GM19455 (cell line): ENCODE results near the gene LRCOL1.

ENCODE experiments used
- ATAC-seq: cut with Tn5 transposase; IDR thresholded peaks from one replicate; pipeline ENCODE4 v1.9.1; 2021; ENCODE audit not compliant: unreplicated experiment

LRCOL1 gene

DNA sequence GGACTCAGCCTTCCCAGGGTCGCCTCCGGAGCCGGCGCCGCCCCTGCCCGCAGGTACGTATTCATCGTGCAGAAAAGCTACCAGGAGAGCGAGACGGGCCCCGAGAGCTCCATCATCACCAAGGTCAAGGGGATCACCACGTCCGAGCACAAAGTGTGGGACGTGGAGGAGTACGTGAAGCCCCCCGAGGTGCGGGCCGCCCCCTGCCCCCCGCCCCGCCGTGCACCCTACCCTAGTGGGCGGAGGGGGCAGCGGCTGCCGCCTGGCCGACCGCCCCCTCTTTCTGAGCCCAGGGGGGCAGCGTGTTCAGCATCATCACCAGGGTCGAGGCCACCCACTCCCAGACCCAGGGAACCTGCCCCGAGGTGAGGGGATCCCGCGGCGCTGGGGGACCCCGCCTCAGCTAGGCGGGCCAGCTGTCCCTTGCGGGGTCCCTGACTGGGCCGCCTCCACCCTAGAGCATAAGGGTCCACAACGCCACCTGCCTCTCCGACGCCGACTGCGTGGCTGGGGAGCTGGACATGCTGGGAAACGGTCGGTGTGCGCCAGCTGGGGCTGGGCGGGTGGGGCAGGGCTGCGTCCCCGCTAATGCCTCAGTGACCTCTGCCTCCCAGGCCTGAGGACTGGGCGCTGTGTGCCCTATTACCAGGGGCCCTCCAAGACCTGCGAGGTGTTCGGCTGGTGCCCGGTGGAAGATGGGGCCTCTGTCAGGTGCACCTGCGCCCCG is 9.2 kb upstream of the LRCOL1 start:
- ATAC-seq: no peak

DNA sequence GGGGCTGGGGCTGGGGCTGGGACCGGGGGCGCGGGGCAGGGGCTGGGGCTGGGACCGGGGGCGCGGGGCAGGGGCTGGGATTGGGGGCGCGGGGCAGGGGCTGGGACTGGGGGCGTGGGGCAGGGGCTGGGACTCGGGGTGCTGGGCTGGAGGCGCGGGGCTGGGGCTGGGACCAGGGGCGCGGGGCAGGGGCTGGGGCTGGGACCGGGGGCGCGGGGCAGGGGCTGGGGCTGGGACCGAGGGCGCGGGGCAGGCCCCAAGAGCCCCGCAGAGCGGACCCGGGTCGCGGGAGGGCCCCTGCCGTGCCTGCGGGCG is 8.6 kb upstream of the LRCOL1 start:
- no peak for ATAC-seq

DNA sequence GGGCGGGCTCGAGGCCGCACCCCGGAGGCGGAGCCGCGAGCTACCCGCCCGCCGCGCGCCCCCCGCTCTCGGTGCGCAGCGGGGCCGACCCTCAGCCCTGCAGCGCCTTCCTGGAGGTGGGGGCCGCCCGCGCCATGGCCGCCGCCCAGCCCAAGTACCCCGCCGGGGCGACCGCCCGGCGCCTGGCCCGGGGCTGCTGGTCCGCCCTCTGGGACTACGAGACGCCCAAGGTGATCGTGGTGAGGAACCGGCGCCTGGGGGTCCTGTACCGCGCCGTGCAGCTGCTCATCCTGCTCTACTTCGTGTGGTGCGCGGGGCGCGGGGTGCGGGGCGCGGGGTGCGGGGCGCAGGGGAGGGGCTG is 8.3 kb upstream of the LRCOL1 start, which contains the start of gene P2RX2:
P2RX2 (plus strand) TSS at position 94 of the 361 bp plus-strand sequence; CDS start at position 135, 41 bp downstream.
- no peak for ATAC-seq

DNA sequence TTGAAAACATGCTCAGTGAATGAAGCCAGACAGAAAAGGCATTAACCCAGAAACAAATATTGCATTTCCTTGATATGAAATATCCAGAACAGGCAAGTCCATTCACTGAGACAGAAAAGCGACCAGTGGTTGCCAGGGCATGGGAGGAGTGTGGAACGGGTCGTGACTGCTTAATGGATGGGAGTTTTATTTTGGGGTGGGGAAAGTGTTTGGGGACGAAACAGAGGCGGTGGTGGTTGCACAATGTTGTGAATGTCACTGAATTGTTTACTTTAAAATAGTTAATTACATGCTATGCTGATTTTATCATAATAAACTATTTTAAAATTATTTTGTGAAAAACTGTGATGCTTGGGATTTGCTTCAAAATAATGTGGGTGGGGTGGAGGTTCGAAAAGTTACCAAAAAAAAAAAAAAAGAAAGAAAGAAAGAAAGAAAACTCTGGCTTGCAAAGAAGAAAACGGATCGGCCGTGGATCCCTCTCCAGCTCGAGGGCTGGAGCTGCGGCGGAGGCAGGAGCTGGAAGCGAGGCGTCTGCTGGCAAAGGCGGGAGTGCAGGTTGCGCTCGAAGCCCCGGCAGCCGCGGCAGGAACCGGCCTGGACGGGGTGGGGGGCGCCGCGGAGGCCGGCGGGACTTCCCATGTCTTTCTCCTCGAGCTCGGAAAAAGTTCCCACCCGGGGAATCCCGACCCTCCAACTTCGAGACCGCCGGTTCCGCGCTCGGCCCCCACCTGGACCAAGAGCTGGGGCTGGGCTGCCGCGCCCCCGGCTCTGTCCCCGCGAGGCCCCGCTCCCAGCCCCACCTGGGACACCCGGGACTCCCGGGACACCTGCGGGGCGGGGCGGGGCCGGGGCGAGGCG is 7.7 kb upstream of the LRCOL1 start:
- no peak for ATAC-seq

DNA sequence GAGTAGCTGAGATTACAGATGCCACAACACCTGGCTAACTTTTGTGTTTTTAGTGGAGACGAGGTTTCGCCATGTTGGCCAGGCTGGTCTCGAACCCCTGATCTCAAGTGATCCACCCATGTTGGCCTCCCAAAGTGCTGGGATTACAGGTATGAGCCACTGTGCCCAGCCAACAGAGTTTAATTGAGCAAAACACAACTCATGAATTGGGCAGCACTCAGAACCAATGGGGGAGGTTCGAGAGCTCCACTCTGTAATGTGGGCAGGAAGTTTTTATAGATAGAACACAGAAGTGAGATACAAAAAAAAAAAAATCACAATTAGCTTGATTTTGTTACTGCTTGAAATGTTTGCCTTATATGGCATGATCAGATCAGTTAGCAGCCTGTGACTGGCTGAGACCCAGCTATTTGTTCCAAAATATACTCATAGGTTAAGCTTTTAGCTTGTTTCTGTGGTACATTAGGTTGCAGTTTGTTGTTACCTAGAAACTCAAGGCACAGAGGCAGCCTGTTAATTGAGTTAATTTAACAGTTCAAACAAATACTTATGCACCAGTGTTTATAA is 6.8 kb upstream of the LRCOL1 start:
- no peak for ATAC-seq

DNA sequence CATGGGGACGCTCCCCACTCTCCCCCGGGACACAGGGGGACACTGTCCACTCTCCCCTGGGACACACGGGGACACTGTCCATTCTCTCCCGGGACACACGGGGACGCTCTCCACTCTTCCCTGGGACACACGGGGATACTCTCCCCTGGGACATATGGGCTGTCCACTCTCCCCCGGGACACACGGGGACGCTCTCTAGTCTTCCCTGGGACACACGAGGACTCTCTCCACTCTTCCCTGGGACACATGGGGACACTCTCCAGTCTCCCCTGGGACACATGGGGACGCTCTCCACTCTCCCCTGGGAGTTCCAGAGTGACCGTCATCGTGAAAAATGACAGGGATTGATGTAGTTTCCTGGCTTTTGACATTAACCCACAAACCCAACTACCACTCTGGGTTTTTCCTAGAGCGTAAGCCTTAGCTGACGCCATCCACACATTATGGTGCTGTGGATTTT is 5.2 kb upstream of the LRCOL1 start:
- ATAC-seq: no peak

DNA sequence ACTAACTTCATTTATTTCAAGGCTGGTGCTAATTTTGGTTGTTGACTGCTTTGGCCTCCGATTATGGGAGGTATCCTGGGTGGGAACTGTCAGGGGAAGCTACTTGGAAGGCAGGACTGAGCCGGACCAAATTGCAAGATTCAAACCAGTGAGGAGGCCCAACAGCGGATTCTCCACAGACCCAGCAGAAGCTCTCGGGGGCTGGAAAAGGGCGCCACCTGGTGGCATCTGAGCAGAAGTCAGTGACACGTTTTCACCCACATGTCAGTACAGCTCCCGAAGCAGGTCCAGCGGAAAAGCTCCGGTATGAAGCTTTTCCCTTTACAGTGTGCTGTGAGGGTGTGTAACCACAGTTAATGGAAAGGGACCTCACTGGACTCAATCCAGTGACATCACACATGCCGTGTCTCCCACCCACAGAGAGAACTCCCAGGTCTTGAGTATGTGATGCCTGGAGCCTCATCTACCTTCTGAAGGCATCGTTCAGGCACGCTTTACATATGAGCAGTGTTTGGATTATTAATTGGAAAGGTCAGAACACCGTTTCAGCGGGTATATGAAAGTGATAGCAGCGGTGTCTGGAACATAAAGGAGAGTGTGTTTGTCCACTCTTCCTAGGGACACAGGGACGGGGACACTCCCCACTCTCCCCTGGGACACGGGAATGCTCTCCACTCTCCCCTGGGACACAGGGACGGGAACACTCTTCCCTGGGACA is 4.6 kb upstream of the LRCOL1 start:
- ATAC-seq: no peak

DNA sequence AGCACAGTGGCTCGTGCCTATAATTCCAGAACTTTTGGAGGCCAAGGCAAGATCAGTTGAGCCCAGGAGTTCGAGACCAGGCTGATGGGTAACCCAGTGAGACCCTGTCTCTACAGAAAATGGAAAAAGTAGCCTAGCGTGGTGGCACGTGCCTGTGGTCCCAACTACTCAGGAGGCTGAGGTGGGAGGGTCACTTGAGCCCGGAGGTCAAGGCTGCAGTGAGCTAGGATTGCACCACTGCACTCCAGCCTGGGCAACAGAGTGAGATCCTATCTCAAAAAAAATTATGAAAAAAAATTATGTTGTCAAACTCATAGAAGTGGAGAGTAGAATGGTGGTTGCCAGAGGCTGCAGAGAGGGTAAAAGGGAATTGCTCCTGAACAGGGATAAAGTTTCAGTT is 3.6 kb upstream of the LRCOL1 start:
- no peak for ATAC-seq

DNA sequence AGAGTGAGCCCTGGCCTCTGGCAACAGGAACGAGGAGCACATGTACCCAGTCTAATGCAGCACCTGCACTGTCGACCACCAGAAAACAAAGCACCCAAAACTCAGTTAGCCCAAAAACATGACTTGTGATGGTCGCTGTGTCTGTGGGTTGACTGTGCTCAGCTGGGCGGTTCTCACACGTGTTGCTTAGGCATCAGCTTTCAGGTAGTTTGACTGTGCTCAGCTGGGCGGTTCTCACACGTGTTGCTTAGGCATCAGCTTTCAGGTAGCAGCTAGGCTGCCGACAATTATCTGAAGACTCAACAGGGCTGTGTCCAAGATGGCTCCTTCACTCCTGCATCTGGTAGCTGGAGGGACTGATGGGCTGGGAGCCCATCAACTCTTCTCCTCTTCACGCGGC is 1.2 kb upstream of the LRCOL1 start:
- ATAC-seq: no peak

DNA sequence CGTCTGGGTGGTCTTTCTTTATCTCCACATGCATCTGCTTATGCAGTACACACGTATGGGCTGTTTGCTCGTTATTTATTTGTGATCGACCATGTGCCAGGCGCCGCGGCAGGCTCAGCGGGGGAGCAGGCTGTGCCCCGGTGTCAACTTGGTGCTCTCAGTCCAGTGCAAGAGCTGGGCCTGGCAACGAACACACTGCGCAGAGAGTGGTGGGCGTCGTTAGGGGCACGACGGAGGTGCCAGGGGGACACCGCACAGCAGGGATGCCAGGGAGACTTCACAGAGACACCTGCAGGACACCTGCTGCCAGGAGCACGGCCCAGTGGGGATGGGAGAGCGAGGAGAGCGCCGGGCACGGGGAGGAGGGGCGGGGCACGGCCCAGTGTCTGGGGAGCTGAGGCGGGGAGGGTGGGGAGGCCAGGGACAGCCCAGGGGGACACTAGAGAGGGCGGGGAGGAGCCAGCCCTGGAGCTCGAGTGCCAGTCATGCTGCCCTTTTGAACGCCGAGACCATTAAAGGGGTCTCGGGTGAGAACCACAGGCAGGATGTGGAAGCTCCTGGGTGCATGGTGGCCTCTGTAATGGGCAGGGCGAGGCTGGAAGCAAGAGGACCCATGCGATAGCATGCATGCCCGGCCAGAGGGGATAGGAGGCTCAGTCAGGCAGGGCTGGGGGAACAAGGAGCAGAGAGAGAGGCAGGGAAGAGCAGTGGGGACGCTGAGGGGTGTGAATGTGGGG is 652 bp upstream of the LRCOL1 start:
- no peak for ATAC-seq

DNA sequence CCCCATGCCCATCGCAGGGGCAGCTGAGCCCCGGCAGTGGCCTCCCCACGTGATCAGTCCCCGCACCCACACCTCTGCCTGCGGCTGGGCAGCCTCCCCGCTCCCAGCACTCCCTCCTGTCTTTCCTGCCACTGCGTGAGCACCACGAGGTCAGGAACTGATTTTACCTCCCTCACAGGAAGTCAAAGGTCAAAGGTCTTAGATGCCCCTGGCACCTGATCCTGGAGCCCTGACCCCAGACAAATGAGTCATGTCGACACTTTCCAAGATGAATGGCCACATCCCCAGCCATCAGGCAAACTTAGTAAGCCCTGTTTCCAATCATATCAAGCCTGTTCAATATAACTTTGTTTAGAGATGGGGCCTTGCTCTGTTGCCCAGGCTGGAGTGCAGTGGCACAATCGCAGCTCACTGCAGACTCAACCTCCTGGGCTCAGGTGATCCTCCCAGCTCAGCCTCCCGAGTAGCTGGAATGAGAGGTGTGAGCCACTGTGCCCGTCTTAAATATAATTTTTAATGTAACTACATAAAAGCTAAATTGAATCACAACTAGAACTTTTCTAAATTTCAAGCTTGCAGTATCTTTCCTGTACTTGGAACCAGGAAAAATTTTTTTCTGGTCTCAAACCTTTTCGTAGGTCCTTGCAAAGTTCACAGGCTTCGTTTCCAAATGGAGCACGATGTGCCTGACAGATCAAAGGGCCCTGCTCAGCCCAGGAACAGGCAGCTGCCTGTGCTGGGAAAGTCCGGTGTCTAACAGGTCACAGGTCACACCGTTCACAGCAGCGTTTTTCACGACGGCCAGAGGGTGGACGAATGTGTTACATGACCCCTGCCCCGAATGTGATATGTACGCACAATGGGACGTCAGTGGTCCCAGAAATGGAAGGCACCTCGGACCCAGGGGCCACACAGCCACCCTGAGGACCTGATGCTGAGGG is 1.9 kb downstream of the LRCOL1 start:
- no peak for ATAC-seq

DNA sequence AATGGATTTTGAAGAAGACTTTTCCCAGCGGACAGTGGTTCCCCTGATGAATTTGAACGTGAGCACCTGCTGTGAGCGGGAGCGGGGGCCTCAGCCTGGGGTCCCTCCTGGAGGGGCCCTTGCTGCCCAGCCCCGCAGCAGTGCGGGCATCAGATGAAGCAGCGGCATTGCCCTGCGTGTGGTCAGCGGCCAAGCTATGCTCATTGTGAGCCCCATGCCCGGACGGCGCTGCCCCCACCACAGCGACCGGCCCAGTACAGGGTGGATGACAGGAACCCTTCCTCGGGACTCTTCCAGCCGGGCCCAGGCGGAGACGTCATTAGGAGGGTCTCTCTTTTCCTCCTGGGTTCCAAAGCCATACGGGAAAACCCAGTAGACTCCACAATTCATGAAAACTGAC is 3.5 kb downstream of the LRCOL1 start:
- no peak for ATAC-seq

DNA sequence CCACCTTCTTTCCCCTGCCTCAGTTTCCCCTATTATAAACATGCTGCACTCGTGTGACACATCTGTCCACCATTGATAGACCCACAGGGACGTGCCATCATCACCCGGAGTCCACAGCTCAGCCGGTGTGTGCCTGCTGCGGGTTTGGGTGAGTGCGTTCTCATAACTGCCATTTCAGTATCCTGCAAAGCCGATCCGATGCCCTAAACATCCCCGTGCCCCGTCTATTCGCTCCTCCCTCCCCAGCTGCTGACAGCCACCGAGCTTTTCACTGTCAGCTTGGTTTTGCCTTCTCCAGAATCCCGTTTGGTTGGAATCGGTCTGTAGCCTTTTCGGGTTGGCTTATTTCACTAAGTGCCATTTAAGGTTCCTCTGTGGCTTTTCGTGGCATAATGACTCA is 3.9 kb downstream of the LRCOL1 start:
- ATAC-seq: no peak

DNA sequence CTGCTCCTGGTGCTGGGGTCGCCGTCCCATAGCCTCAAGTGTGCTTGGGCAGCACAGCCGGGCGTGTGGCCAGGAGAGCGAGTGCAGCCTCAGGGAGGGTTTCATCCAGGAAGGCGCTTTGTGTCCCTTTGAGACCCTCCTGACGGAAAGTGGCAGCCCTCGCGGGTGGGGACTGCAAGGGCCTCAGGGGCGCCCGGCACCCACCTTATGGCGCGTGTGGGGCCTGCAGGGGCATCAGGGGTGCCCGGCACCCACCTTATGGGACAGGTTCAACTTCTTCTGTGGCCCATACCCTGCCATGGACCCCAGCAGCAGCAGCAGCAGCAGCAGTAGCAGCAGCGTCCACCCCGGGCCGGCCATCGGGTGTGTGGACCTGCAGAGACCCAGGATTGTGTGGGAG is 4.5 kb downstream of the LRCOL1 start:
- no peak for ATAC-seq

DNA sequence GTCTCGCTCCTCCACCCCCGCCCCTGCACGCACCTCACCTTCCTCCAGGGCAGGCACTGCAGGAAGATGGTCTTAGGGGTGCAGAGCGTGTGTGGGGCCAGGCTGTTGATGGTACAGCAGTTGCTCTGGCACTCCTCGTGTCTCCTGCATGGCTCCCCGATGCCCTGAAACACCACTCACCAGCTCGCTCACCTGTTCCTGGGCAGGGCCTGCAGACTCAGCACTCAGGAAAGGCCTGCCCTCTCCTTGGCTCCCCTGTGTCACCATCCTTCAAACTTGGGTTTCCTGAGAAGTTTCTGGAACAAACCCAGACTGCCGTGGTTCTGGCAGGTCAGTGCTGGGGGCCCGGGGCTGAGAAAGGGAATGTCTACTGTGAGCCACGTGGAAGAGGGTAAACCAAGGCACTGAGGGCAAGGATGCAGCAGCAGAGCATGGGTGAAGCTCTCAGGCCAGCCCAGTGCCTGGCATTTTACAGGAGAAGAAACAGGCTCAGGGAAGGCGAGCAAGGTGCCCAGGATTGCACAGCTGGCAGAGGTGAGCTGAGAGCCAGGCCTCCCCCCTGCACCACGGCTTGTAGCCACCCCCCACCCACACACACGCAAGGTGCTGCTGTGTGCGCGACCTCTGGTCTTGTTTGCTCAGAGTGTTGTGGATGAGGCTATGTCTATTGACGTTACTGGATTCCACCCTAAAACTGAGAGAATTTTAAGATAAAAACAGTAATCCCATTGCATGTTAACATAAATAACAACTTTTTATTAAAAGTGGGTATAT is 5.5 kb downstream of the LRCOL1 start:
- ATAC-seq: no peak

DNA sequence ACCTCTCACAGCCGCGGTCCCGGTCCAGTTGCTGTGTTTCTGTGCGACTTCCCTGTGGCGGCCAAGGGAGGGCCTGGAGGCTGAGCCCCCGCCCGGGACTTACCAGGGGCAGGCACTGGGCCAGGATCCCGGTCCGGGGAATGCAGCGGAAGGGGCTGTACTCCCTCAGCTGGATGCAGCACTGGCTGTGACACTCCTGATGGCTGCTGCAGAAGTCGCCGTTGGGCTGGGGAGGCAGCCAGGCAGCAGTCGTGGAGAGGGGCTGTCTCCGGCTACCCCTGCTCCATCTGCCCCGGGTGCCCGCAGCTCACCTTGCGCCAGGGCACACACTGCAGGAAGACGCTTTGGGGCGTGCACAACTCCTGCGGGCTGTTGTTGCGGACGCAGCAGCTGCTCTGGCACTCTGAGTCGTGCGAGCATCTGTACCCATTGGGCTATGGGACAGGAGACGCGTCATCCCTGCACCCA is 6.2 kb downstream of the LRCOL1 start:
- ATAC-seq: no peak

DNA sequence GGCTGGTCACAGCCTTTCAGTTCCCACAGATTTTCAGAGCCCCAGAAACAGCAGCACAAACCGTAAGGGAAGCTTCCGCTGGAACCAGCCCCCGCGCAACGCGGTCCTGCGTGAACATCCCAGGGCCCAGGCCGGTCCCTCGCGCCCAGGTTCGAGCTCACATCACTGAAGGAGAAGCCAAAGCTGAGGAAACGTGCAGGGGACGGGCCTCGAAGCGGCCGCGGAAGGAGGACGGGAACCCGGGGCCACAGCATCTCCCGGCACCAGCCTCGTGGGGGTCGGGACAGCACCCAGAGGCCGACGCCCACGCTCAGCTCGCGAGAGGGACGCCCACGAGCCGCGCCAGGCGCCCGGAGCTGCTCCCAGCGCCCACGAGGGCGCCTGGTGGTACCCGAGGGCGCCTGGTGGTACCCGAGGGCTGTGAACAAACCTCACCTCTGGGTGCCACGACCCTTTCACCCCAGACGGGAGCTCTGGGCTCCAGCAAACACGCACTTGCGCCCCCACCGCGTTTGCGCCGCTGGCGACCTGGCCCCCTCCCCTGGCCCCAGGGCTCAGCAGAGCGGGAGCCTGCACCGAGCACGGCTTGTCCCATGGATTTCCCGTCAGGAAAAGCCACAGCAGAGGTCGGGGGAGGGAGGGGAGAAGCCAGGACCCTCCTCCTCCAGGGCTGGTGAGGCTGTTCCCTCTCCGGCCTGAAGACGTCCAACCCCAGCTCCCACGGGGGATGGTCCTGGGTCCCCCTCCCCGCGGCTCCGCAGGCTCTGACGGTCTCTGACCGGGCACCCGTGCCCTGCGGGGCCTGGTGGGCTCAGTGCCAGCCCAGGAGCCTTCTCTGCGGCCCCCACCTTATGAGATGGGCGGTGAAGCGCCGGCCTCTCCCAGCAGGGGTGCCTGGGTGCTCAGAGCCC is 6.9 kb downstream of the LRCOL1 start:
- ATAC-seq: no peak
